Myocyte (in vitro differentiated cells): Measurements from ENCODE around the gene LIPG. TPM values are rescaled to one million over a fixed set of nuclear protein-coding genes. Genes with fewer than 3 reads are reported as not detected.
"Not testable (repeated sequence)": the region's sequence is repeated elsewhere in the genome, so short reads cannot be mapped to it uniquely, and the experiment has no call there.

Source experiments
- DNase-seq: peaks from one replicate; pipeline ENCODE4 v3.0.0-alpha.2; 2012; ENCODE audit warnings: low read depth
- polyA plus RNA-seq: library from polyadenylated mRNA; unstranded; fragments of >200 nt; gene quantifications from one replicate; pipeline ENCODE4 v1.2.1, GENCODE V29; 2012; ENCODE audit warnings: missing spikeins
- total RNA-seq: library from RNA; depleted of rRNA; stranded (reverse); fragments of >200 nt; gene quantifications from 2 replicates; pipeline ENCODE4 v1.2.3, GENCODE V29; 2014

Gene LIPG
- 3.0 TPM in 2 replicates for total RNA-seq
- polyA plus RNA-seq = 0.20 TPM

- peak; percentile 64 for DNase-seq
Observed at GRCh38 chr18:49561289-49562193, at the start of gene LIPG. Gene LIPG (plus strand): TSS chr18:49562057. CDS start chr18:49562309, 252 bp downstream.

DNA sequence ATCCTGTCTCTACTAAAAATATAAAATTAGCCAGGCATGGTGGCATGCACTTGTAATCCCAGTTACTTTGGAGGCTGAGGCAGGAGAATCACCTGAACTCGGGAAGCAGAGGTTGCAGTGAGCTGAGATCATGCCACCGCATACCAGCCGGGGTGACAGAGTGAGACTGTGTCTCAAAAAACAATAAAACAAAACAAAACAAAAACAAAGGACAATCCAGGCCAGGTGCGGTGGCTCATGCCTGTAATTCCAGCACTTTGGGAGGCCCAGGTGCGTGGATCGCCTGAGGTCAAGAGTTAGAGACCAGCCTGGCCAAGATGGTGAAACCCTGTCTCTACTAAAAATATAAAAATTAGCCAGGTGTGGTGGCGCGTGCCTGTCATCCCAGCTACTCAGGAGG lies 49.0 kb upstream of the LIPG start:
- not testable (repeated sequence) for DNase-seq

GRCh38 chr18:49514577-49514976 lies 47.3 kb upstream of the LIPG start:
- DNase-seq = no peak

GRCh38 chr18:49515003-49515402 lies 46.9 kb upstream of the LIPG start:
- not testable (repeated sequence) for DNase-seq

- no peak for DNase-seq
Observed at GRCh38 chr18:49515516-49515915, 46.3 kb upstream of the LIPG start.

- DNase-seq = no peak
Observed at GRCh38 chr18:49517483-49517882, 44.4 kb upstream of the LIPG start.

GRCh38 chr18:49519101-49519971 lies 42.5 kb upstream of the LIPG start:
- DNase-seq = no peak

GRCh38 chr18:49520661-49521145 lies 41.2 kb upstream of the LIPG start:
- peak; percentile 36 for DNase-seq

DNA sequence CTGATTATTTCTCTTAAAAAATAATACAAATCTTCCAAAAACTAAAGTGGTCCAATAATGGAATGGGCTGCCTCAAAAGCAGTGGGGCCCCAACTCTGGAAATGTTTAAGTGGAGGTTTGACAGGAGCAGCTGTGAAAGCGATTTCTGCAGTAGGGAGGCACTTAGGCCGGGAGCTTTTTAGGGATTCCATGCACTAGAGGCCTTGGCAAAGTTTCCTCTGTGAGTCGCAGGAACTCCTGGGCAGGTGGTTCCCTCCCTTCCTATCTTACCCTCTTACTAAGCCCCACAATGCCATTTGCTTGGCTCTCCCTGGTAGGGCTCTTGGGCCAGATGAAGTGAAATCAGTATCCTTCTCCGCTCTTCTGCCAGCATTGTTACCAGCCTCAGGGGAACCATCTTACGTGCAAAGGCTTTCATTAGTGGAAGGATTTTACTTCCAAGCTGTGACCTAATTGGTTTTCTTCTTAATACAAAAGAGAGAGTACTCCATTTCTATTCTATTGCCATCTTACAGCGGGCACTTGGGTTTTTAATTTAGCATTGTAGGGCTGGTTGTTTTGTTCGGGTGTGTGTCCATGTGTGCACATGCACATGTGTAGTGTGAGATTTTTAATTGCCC lies 40.5 kb upstream of the LIPG start:
- DNase-seq = peak; percentile 47

GRCh38 chr18:49523580-49524093 lies 38.2 kb upstream of the LIPG start:
- DNase-seq = not testable (repeated sequence)

- DNase-seq = no peak
Observed at GRCh38 chr18:49524349-49524748, 37.5 kb upstream of the LIPG start.

- no peak for DNase-seq
Observed at GRCh38 chr18:49524951-49525350, 36.9 kb upstream of the LIPG start.

DNA sequence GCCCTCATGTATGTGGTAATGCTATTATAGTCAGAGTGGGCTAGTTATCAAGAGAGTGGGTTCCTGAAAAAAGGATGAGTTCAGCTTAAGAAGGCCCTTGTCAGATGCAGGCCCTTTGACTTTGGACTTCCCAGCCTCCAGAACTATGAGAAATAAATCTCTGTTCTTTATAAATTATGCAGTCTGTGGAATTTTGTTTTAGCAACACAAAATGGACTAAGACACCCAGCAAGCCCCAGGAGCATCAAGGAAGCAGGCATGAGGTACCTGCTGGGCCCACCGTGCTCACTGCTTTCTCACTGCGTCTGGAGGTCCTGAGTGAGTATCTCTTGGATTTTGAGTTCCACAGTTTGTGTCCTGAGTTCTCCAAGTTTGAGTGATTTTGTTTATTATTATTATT lies 35.9 kb upstream of the LIPG start:
- no peak for DNase-seq

DNA sequence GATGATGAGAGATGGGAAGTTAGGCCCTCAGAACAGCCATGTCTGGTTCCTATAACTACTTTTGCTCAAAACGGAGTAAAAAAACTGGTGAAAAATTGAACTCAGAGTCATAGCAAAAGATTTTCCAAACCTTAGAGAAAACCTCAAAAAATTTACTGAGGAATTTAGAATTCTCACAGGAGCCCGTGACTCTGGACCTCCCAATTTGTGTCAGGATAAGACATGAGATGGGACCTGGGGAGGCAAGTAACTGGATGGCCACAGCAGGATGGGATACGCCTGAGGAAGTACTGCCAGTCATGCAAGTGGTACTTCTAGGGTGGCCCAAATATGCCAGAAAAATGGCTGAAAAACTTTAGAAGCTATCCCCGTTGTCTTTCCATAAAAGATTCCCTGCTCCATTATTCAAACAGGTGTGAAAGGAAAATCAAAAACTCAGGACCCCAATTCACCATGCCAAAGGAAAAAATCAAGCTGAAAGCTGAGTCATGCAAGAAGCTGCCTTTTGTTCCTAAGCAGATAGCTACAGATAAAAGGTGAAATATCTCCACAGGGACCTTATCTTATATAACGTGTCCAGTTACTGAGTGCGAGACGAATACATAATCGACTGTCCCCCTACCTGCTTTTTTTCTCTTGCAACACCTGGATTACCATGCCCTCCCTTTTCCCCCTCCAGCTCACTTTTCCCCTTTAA lies 34.1 kb upstream of the LIPG start:
- no peak for DNase-seq

DNA sequence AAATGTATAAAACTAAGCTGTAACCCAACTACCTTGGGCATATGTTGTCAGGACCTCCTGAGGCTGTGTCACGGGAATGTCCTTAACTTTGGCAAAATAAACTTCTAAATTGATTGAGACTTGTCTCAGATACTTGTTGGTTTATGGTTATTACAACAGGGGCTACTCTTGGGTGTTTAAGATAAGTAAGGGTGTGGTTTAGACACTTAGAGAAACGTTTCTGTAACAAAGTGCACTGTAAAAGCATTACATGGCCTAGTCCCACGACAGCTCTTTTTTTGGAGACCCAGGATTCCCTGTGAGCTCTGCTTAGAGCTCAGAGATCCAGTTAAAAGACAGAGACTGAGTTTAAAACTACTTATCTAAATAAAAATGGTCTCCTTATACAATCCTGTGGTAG lies 32.3 kb upstream of the LIPG start:
- DNase-seq = no peak

DNA sequence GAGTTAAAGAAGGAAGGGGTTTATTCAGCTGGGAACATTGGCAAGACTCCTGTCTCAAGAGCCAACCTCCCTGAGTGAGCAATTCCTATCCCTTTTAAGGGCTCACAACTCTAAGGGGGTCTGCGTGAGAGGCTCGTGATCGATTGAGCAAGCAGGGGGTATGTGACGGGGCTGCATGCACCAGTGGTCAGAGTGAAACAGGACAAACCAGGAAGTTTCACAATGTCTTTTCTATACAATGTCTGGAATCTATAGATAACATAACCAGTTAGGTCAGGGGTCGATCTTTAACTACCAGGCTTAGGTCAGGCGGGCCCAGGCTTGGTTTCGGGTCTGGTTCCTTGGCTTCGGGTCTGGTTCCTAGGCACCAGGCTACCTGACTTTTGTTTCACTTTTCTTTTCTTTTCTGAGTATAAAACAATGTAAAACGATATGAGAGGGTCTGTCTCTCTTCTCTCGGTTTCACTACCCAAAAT lies 30.1 kb upstream of the LIPG start:
- no peak for DNase-seq

GRCh38 chr18:49534846-49535601 lies 26.8 kb upstream of the LIPG start:
- DNase-seq = no peak

- no peak for DNase-seq
Observed at GRCh38 chr18:49537232-49537896, 24.5 kb upstream of the LIPG start.

GRCh38 chr18:49544362-49544761 lies 17.5 kb upstream of the LIPG start:
- no peak for DNase-seq
